ENCODE results near the gene SULT2A1.
"Not testable (repeated sequence)": the region's sequence is repeated elsewhere in the genome, so short reads cannot be mapped to it uniquely, and the experiment has no call there.

SULT2A1 gene

GRCh38 chr19:47859838-47860237 is 26.3 kb downstream of the SULT2A1 start:
- not testable (repeated sequence) for DNase-seq

- DNase-seq, result not testable (repeated sequence)
These were observed 27.3 kb downstream of the SULT2A1 start, which contains the start of gene TPRX2 for GRCh38 chr19:47858646-47859285. Gene TPRX2, plus strand, starts transcription at chr19:47859235. Its CDS starts 12 bp downstream, at chr19:47859247.

- not testable (repeated sequence) for DNase-seq
These were observed 27.9 kb downstream of the SULT2A1 start for GRCh38 chr19:47858231-47858630.

- no peak for DNase-seq
These were observed 31.7 kb downstream of the SULT2A1 start for GRCh38 chr19:47854459-47854858.

- DNase-seq, result no peak
These were observed 33.1 kb downstream of the SULT2A1 start for GRCh38 chr19:47853003-47853402.

- peak; percentile 8 for DNase-seq
These were observed 37.2 kb downstream of the SULT2A1 start for GRCh38 chr19:47848823-47849473.

- DNase-seq, result no peak
These were observed 37.7 kb downstream of the SULT2A1 start for GRCh38 chr19:47848425-47848822.

- DNase-seq, result no peak
These were observed 43.2 kb downstream of the SULT2A1 start for GRCh38 chr19:47842941-47843340.

- no peak for DNase-seq
These were observed 46.2 kb downstream of the SULT2A1 start for GRCh38 chr19:47839913-47840312.

GRCh38 chr19:47839411-47839810 is 46.7 kb downstream of the SULT2A1 start:
- no peak for DNase-seq

GRCh38 chr19:47836038-47836437 is 50.1 kb downstream of the SULT2A1 start:
- no peak for DNase-seq

GRCh38 chr19:47832723-47833122 is 53.4 kb downstream of the SULT2A1 start:
- DNase-seq, result no peak

- DNase-seq, result no peak
These were observed 59.3 kb downstream of the SULT2A1 start for GRCh38 chr19:47826800-47827199.

- no peak for DNase-seq
These were observed 61.7 kb downstream of the SULT2A1 start for GRCh38 chr19:47824396-47824795.

GRCh38 chr19:47821460-47822020 is 64.6 kb downstream of the SULT2A1 start, which contains the start of gene CRX:
Gene CRX, plus strand, starts transcription at chr19:47821937. Its CDS starts 12,507 bp downstream, at chr19:47834444.
- DNase-seq, result no peak

Data from CD4-positive, alpha-beta T cell treated with Interleukin-12 subunit alpha and Interleukin-12 subunit beta, for 1 hour (primary cell).